Measurements from ENCODE around the gene ACSS3. TPM values are rescaled to one million over a fixed set of nuclear protein-coding genes. Genes with fewer than 3 reads are reported as not detected.

Gene ACSS3
- polyA plus RNA-seq, 1 donor (not counting 4 experiments of a cell fraction or from before 2014, with no cell fraction given) = 0.30 TPM

GRCh38 chr12:81083906-81084513 is 6.1 kb downstream of the ACSS3 start:
- Histone ChIP-seq H3K9me3 (ENCODE audit: control insufficient read depth, low read depth, low read length) (no peaks in the 10 kb centered on the region), H4K20me1 (ENCODE audit: control insufficient read depth, extremely low read depth, insufficient read depth, low read length) (no peaks in the 10 kb centered on the region), H3K4me3 (ENCODE audit: control insufficient read depth in 2 of 3, extremely low read depth in 1 of 3, insufficient read depth in 2 of 3, low read depth in 1 of 3, low read length in 3 of 3) (no peak overlapping the region), H3K9ac (ENCODE audit: control insufficient read depth, extremely low read depth, insufficient read depth, low read length) (no peak overlapping the region), H3K4me2 (ENCODE audit: control insufficient read depth, extremely low read depth, insufficient read depth, low read depth, low read length) (no peak overlapping the region), H3K27ac (ENCODE audit: control insufficient read depth, insufficient read depth, low read length) (no peak overlapping the region), H2AFZ (ENCODE audit: control insufficient read depth, low read length) (no peak overlapping the region), H3K79me2 (ENCODE audit: control insufficient read depth, insufficient read depth, low read length) (no peaks in the 10 kb centered on the region), H3K9me1 (ENCODE audit: control insufficient read depth, extremely low read depth, insufficient read depth, low read length) (no peaks in the 10 kb centered on the region), H3K27me3 (ENCODE audit: control insufficient read depth, extremely low read depth, insufficient read depth, low read length) (no peaks in the 10 kb centered on the region), H3K4me1 (ENCODE audit: control insufficient read depth, extremely low read depth, insufficient read depth, low read length) (no peaks in the 10 kb centered on the region), H3K36me3 (ENCODE audit: control insufficient read depth in 2 of 2, extremely low read depth in 1 of 2, insufficient read depth in 2 of 2, low read length in 2 of 2) (no peaks in the 10 kb centered on the region)
- dilution Hi-C loops (cut with MboI; ENCODE audit: extremely low pct_ligation_motif_present, low sequenced_read_pairs) = no loop called here
- TF ChIP-seq EZH2 (IDR thresholded peaks at IDR 0.05; ENCODE audit: low read length) (no peak), CTCF (optimal IDR thresholded peaks at IDR 0.05 in 1 of 3, IDR thresholded peaks at IDR 0.05 in 1 of 3, conservative IDR thresholded peaks at IDR 0.05 in 1 of 3; ENCODE audit: extremely low read depth in 1 of 3, insufficient read depth in 2 of 3, low read length in 3 of 3) (no peak)
- DNase-seq (ENCODE audit: low read depth, low spot score) (no peak), FAIRE-seq (no peak)

DNA sequence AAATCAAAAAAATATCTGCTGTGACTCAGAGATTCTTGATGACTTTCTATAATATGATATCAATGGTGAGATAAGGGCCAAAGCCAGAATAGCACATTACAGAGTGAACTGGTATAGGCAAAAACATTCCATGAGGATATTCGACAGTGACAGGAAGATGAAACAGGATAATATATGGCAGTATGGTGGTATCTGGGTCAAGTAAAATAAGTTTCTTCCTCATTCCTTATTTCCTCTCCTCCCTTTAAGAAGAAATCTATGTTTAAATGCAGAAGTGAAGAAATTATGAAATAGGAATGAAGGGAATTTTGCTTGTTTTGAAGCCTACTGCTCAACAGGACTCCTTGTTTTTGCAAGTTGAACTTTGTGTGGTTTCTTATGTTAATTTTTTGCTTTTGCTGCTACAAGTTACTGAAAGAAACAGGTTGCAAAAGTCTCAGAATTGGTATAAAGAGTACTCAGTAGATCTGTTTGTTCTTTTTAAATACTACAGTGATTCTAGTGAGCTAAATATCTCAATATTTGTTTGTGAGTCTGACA is 7.0 kb downstream of the ACSS3 start:
- TF ChIP-seq EZH2 (IDR thresholded peaks at IDR 0.05; ENCODE audit: low read length) (no peak), CTCF (optimal IDR thresholded peaks at IDR 0.05 in 1 of 3, IDR thresholded peaks at IDR 0.05 in 1 of 3, conservative IDR thresholded peaks at IDR 0.05 in 1 of 3; ENCODE audit: extremely low read depth in 1 of 3, insufficient read depth in 2 of 3, low read length in 3 of 3) (no peak)
- no peak for DNase-seq (ENCODE audit: low read depth, low spot score)
- no peaks in the 10 kb centered on the region for H3K4me1 ChIP-seq (ENCODE audit: control insufficient read depth, extremely low read depth, insufficient read depth, low read length)
- no peak overlapping the region for H3K4me2 ChIP-seq (ENCODE audit: control insufficient read depth, extremely low read depth, insufficient read depth, low read depth, low read length)
- FAIRE-seq = no peak
- dilution Hi-C loops (cut with MboI; ENCODE audit: extremely low pct_ligation_motif_present, low sequenced_read_pairs) = no loop called here
- H3K9me1 ChIP-seq (ENCODE audit: control insufficient read depth, extremely low read depth, insufficient read depth, low read length) = no peaks in the 10 kb centered on the region
- H4K20me1 ChIP-seq (ENCODE audit: control insufficient read depth, extremely low read depth, insufficient read depth, low read length) = no peaks in the 10 kb centered on the region
- H3K79me2 ChIP-seq (ENCODE audit: control insufficient read depth, insufficient read depth, low read length) = no peaks in the 10 kb centered on the region
- H3K36me3 ChIP-seq (ENCODE audit: control insufficient read depth in 2 of 2, extremely low read depth in 1 of 2, insufficient read depth in 2 of 2, low read length in 2 of 2) = no peaks in the 10 kb centered on the region
- no peak overlapping the region for H2AFZ ChIP-seq (ENCODE audit: control insufficient read depth, low read length)
- no peak overlapping the region for H3K4me3 ChIP-seq (ENCODE audit: control insufficient read depth in 2 of 3, extremely low read depth in 1 of 3, insufficient read depth in 2 of 3, low read depth in 1 of 3, low read length in 3 of 3)
- no peak overlapping the region for H3K9ac ChIP-seq (ENCODE audit: control insufficient read depth, extremely low read depth, insufficient read depth, low read length)
- H3K27me3 ChIP-seq (ENCODE audit: control insufficient read depth, extremely low read depth, insufficient read depth, low read length) = no peaks in the 10 kb centered on the region
- H3K27ac ChIP-seq (ENCODE audit: control insufficient read depth, insufficient read depth, low read length) = no peak overlapping the region
- no peaks in the 10 kb centered on the region for H3K9me3 ChIP-seq (ENCODE audit: control insufficient read depth, low read depth, low read length)

Data from keratinocyte (primary cell).